Measurements from ENCODE around the gene MBOAT2. TPM values are rescaled to one million over a fixed set of nuclear protein-coding genes. Genes with fewer than 3 reads are reported as not detected.

The MBOAT2 gene
- total RNA-seq, 3 donors from 2014 or later: 36.1 to 65.6 (median 50.6) TPM

DNA sequence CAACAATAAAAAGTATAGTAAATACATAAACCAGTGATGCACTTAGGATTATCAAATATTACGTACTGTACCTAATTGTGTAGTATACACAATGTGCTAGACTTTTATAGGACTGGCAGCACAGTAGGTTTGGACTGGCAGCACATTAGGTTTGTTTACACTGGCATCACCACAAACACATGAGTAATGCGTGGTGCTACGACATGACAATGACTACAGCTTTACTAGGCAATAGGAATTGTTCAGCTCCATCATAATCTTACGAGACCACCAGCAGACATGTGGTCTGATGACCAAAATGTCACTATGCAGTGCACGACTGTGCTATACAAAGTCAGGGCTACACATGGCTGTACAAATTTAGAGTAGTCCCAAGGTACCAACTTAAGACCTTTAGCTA, 2.3 kb downstream of the MBOAT2 start:
- DNase-seq (peak in 1 of 3 donors; percentile 46), ATAC-seq (peak; percentile 61)
- Histone ChIP-seq H3K36me3 (ENCODE audit: low read depth) (no peaks in the 10 kb centered on the region), H3K4me3 (no peak overlapping the region), H3K4me1 (ENCODE audit: low read depth) (peaks cover 19% of the 10 kb centered on the region), H3K9me3 (no peaks in the 10 kb centered on the region)
- intact Hi-C loops (cut with DNase I, micrococcal nuclease): loop anchor here in 1 of 2 donors (5.0 kb wide), 1 partner anchor 136 kb away; no protein-coding TSS in a partner anchor
- TF ChIP-seq, protein P1, sequence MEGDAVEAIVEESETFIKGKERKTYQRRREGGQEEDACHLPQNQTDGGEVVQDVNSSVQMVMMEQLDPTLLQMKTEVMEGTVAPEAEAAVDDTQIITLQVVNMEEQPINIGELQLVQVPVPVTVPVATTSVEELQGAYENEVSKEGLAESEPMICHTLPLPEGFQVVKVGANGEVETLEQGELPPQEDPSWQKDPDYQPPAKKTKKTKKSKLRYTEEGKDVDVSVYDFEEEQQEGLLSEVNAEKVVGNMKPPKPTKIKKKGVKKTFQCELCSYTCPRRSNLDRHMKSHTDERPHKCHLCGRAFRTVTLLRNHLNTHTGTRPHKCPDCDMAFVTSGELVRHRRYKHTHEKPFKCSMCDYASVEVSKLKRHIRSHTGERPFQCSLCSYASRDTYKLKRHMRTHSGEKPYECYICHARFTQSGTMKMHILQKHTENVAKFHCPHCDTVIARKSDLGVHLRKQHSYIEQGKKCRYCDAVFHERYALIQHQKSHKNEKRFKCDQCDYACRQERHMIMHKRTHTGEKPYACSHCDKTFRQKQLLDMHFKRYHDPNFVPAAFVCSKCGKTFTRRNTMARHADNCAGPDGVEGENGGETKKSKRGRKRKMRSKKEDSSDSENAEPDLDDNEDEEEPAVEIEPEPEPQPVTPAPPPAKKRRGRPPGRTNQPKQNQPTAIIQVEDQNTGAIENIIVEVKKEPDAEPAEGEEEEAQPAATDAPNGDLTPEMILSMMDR (IDR thresholded peaks at IDR 0.05): no peak

DNA sequence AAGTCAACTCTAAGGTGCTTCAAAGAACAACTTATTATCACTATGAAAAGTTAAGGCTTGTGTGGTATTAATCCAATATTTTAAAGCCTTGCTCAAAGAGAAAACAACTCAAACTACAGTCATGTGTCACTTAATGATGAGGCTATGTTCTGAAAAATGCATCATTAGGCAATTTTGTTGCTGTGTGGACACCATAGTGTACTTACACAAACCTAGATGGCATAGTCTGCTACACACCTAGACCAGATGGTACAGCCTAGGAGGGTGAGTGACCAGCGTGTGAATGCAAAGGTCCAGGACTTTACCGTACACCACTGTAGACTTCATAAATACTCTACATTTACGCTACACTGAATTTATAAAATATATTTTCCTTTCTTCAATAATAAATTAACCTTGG, 3.0 kb downstream of the MBOAT2 start:
- Histone ChIP-seq H3K4me1 (ENCODE audit: low read depth) (peaks cover 19% of the 10 kb centered on the region), H3K36me3 (ENCODE audit: low read depth) (no peaks in the 10 kb centered on the region), H3K4me3 (no peak overlapping the region), H3K9me3 (no peaks in the 10 kb centered on the region)
- ATAC-seq: no peak
- intact Hi-C loops (cut with DNase I, micrococcal nuclease): loop anchor here in 1 of 2 donors (5.0 kb wide), 1 partner anchor 137 kb away; no protein-coding TSS in a partner anchor
- DNase-seq: no peak
- TF ChIP-seq, protein P1 (IDR thresholded peaks at IDR 0.05): no peak

- intact Hi-C loops (cut with DNase I, micrococcal nuclease): loop anchor here in 1 of 2 donors (5.0 kb wide), 1 partner anchor 138 kb away; no protein-coding TSS in a partner anchor
- Histone ChIP-seq H3K4me1 (ENCODE audit: low read depth) (peaks cover 19% of the 10 kb centered on the region), H3K4me3 (no peak overlapping the region), H3K9me3 (no peaks in the 10 kb centered on the region), H3K36me3 (ENCODE audit: low read depth) (no peaks in the 10 kb centered on the region)
- DNase-seq (no peak), ATAC-seq (no peak)
- TF ChIP-seq, protein P1 (IDR thresholded peaks at IDR 0.05): no peak
Measured at GRCh38 chr2:8999797-9000196, 3.7 kb downstream of the MBOAT2 start.

GRCh38 chr2:8999102-8999446, 4.4 kb downstream of the MBOAT2 start:
- H3K36me3 ChIP-seq (ENCODE audit: low read depth): no peaks in the 10 kb centered on the region
- H3K4me3 ChIP-seq: no peak overlapping the region
- TF ChIP-seq, protein P1 (IDR thresholded peaks at IDR 0.05): no peak
- no peak for ATAC-seq
- intact Hi-C loops (cut with DNase I, micrococcal nuclease): no loop called here
- no peaks in the 10 kb centered on the region for H3K9me3 ChIP-seq
- DNase-seq: no peak
- H3K4me1 ChIP-seq (ENCODE audit: low read depth): peaks cover 19% of the 10 kb centered on the region

GRCh38 chr2:8998418-8999101, 4.9 kb downstream of the MBOAT2 start:
- Histone ChIP-seq H3K36me3 (ENCODE audit: low read depth) (no peaks in the 10 kb centered on the region), H3K4me1 (ENCODE audit: low read depth) (peaks cover 23% of the 10 kb centered on the region), H3K4me3 (no peak overlapping the region), H3K9me3 (no peaks in the 10 kb centered on the region)
- intact Hi-C loops (cut with DNase I, micrococcal nuclease): no loop called here
- no peak for DNase-seq
- ATAC-seq: no peak
- TF ChIP-seq, protein P1 (IDR thresholded peaks at IDR 0.05): no peak
